Measurements from ENCODE around the gene PRAMEF6. TPM values are rescaled to one million over a fixed set of nuclear protein-coding genes. Genes with fewer than 3 reads are reported as not detected.
"Not testable (repeated sequence)": the region's sequence is repeated elsewhere in the genome, so short reads cannot be mapped to it uniquely, and the experiment has no call there.

PRAMEF6 gene
- total RNA-seq = not detected
- long read RNA-seq = 0 reads

GRCh38 chr1:12947480-12947879 is at the start of gene PRAMEF6:
Gene PRAMEF6 (minus strand): TSS chr1:12947580. CDS start chr1:12942518, 5,062 bp downstream.
- ATAC-seq; DNase-seq; intact Hi-C loops (cut with DNase I, micrococcal nuclease): not testable (repeated sequence)

GRCh38 chr1:12924368-12924767 is 23.0 kb downstream of the PRAMEF6 start:
- DNase-seq; ATAC-seq; intact Hi-C loops (cut with DNase I, micrococcal nuclease): not testable (repeated sequence)

GRCh38 chr1:12921749-12922148 is 25.6 kb downstream of the PRAMEF6 start:
- ATAC-seq; DNase-seq; intact Hi-C loops (cut with DNase I, micrococcal nuclease): not testable (repeated sequence)

- intact Hi-C loops (cut with DNase I, micrococcal nuclease); DNase-seq; ATAC-seq: not testable (repeated sequence)
These were observed 31.1 kb downstream of the PRAMEF6 start, which contains the start of gene PRAMEF7 for GRCh38 chr1:12916310-12916709. Gene PRAMEF7 (plus strand): TSS chr1:12916610. CDS start chr1:12917693, 1,083 bp downstream.

GRCh38 chr1:12903793-12904572 is 43.4 kb downstream of the PRAMEF6 start:
- ATAC-seq; DNase-seq; intact Hi-C loops (cut with DNase I, micrococcal nuclease): not testable (repeated sequence)

GRCh38 chr1:12899186-12899585 is 48.2 kb downstream of the PRAMEF6 start:
- DNase-seq; intact Hi-C loops (cut with DNase I, micrococcal nuclease); ATAC-seq: not testable (repeated sequence)

GRCh38 chr1:12898170-12898569 is 49.2 kb downstream of the PRAMEF6 start, which contains the start of gene PRAMEF10:
Gene PRAMEF10 (minus strand): TSS chr1:12898270. CDS start chr1:12895847, 2,423 bp downstream.
- ATAC-seq; intact Hi-C loops (cut with DNase I, micrococcal nuclease); DNase-seq: not testable (repeated sequence)

Other genes with a start within 250 kb of the PRAMEF6 start
- gene AADACL3, start 231.5 kb downstream of the PRAMEF6 start, total RNA-seq = not detected
- not detected for gene CFAP107, start 201.4 kb downstream of the PRAMEF6 start, total RNA-seq
- gene PRAMEF12, start 173.8 kb downstream of the PRAMEF6 start, total RNA-seq = not detected
- gene PRAMEF1, start 156.2 kb downstream of the PRAMEF6 start, total RNA-seq = not detected
- gene PRAMEF11, start 116.2 kb downstream of the PRAMEF6 start, total RNA-seq = not detected
- not detected for gene HNRNPCL1, start 98.9 kb downstream of the PRAMEF6 start, total RNA-seq
- not detected for gene PRAMEF2, start 90.5 kb downstream of the PRAMEF6 start, total RNA-seq
- gene PRAMEF4, start 61.4 kb downstream of the PRAMEF6 start, total RNA-seq = not detected
- not detected for gene PRAMEF10, start 49.3 kb downstream of the PRAMEF6 start, total RNA-seq
- not detected for gene PRAMEF7, start 31.0 kb downstream of the PRAMEF6 start, total RNA-seq
- not detected for gene PRAMEF27, start 109.0 kb upstream of the PRAMEF6 start, total RNA-seq
- not detected for gene HNRNPCL3, start 113.2 kb upstream of the PRAMEF6 start, total RNA-seq
- gene PRAMEF25, start 123.2 kb upstream of the PRAMEF6 start, total RNA-seq = not detected
- gene HNRNPCL2, start 169.3 kb upstream of the PRAMEF6 start, total RNA-seq = not detected
- not detected for gene PRAMEF26, start 208.4 kb upstream of the PRAMEF6 start, total RNA-seq
- not detected for gene HNRNPCL4, start 218.1 kb upstream of the PRAMEF6 start, total RNA-seq
- gene PRAMEF9, start 224.3 kb upstream of the PRAMEF6 start, total RNA-seq = not detected